DND-41 (cell line): Measurements from ENCODE around the gene DCLRE1B.
A peak's percentile ranks its signal among the peaks of the same experiment; 100 is the strongest.

Source experiments
- EZH2 ChIP-seq: IDR thresholded peaks from 3 replicates; pipeline ENCODE4 v1.6.1; 2012; ENCODE audit warnings: borderline replicate concordance, low read depth, mild to moderate bottlenecking, moderate library complexity, low read length, inconsistent platforms; ENCODE audit not compliant: severe bottlenecking
- TF ChIP-seq, protein P1 (sequence below): IDR thresholded peaks from 2 replicates; pipeline ENCODE4 v1.5.1; 2012; ENCODE audit warnings: borderline replicate concordance, low read length, moderate library complexity, mild to moderate bottlenecking; ENCODE audit not compliant: poor library complexity, severe bottlenecking; ENCODE audit errors: extremely low read depth

DNA sequence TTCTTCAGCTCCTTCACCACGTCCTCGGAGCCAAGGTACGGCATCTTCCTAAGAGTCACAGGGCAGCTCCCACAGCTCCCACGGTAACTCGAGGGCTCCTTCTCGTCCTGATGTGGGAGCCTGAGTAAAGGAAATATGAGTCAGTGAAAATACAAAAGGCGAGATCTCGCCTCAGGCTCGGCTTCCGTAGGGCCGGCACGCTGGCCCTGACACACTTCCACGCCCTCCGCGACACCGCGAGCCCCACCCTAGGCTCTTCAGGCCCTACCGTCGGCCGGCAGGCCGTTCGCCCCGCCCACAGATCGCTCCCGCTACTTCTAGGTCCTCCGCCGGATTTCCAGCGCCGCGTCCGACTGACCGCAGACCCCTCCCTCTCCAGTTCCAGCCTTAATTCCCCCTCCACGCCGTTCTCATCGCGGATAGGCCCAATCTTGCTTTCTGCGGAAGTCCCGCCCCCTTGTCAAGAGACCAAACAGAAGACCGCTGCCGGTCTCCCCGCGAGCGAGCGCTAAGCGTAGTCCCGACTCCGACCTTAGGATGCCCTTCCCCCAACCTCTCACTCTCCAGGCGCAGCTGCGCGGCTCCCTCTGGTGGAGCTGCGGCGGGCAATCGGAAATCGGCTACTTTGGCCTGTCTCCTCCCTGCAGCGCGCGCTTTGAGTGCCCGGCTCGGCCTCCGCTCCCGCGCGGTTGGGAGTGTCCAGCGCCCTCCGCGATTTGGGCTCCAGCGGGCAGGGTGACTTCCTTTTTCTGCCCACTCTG is at the start of gene DCLRE1B, which contains the start of gene AP4B1:
- TF ChIP-seq, protein P1, sequence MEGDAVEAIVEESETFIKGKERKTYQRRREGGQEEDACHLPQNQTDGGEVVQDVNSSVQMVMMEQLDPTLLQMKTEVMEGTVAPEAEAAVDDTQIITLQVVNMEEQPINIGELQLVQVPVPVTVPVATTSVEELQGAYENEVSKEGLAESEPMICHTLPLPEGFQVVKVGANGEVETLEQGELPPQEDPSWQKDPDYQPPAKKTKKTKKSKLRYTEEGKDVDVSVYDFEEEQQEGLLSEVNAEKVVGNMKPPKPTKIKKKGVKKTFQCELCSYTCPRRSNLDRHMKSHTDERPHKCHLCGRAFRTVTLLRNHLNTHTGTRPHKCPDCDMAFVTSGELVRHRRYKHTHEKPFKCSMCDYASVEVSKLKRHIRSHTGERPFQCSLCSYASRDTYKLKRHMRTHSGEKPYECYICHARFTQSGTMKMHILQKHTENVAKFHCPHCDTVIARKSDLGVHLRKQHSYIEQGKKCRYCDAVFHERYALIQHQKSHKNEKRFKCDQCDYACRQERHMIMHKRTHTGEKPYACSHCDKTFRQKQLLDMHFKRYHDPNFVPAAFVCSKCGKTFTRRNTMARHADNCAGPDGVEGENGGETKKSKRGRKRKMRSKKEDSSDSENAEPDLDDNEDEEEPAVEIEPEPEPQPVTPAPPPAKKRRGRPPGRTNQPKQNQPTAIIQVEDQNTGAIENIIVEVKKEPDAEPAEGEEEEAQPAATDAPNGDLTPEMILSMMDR, result peak; percentile 81
- no peak for TF ChIP-seq EZH2
